Panc1 (cell line): ENCODE data around the gene CDC14B. TPM values are rescaled to one million over a fixed set of nuclear protein-coding genes. Genes with fewer than 3 reads are reported as not detected.

ENCODE experiments used
- ATAC-seq: fragments of 200-7000 bp; cut with Tn5 transposase; 2 replicates; pipeline ENCODE4 v1.9.1; 2020; ENCODE audit warnings: mild to moderate bottlenecking, moderate library complexity
- BruUV-seq: library from RNA; stranded (reverse); fragments of 400-500 nt; replicated peaks from 2 replicates; lab custom pipeline; 2021; lab: Mats Ljungman, UMichigan
- CTCF ChIA-PET: fragments of 300-600 bp; sonication (Branson Sonifier 250); formaldehyde crosslinking; loops from one replicate; lab custom pipeline; 2022; ENCODE audit warnings: antibody characterized with exemption; lab: Charles Lee
- POLR2A ChIA-PET: fragments of 300-600 bp; sonication (Branson Sonifier 250); formaldehyde crosslinking; loops from one replicate; lab custom pipeline; 2022; ENCODE audit warnings: antibody characterized with exemption; lab: Charles Lee
- DNase-seq: peaks from one replicate; pipeline ENCODE4 v3.0.0-alpha.2; 2010; ENCODE audit warnings: low read depth, low spot score
- H3K27ac ChIP-seq: 2 replicates; pipeline ENCODE4 v1.5.1; 2011; ENCODE audit warnings: mild to moderate bottlenecking, low read length, inconsistent platforms
- H3K27me3 ChIP-seq: fragments of 200-500 bp; sonication (Bioruptor generic); 2 replicates; pipeline ENCODE4 v1.6.0; 2014; ENCODE audit warnings: low read length, inconsistent platforms; ENCODE audit not compliant: control insufficient read depth, insufficient read depth
- H3K36me3 ChIP-seq: fragments of 200-500 bp; sonication (Bioruptor generic); 2 replicates; pipeline ENCODE4 v1.5.1; 2014; ENCODE audit warnings: inconsistent platforms, mild to moderate bottlenecking, low read length, moderate library complexity; ENCODE audit not compliant: control insufficient read depth, insufficient read depth
- H3K4me1 ChIP-seq: 2 replicates; pipeline ENCODE4 v1.5.1; 2011; ENCODE audit warnings: inconsistent platforms, mild to moderate bottlenecking, low read length, moderate library complexity; ENCODE audit not compliant: control insufficient read depth, insufficient read depth
- H3K4me3 ChIP-seq, 2 experiments: 2 replicates each; pipeline ENCODE4 v1.5.1; 2011 to 2012; ENCODE audit warnings: low read depth in 2 of 2, low read length in 2 of 2, mild to moderate bottlenecking in 2 of 2, inconsistent platforms in 1 of 2, moderate library complexity in 1 of 2
- H3K9me3 ChIP-seq: fragments of 200-500 bp; sonication (Bioruptor generic); 2 replicates; pipeline ENCODE4 v1.5.1; 2014; ENCODE audit warnings: low read depth, mild to moderate bottlenecking, inconsistent platforms, low read length, moderate library complexity; ENCODE audit not compliant: control insufficient read depth, insufficient read depth
- POLR2AphosphoS5 ChIP-seq: IDR thresholded peaks from 2 replicates; pipeline ENCODE4 v1.6.1; 2012; ENCODE audit warnings: mild to moderate bottlenecking, low read depth, low read length, moderate library complexity
- SIN3A ChIP-seq: IDR thresholded peaks from 2 replicates; pipeline ENCODE4 v1.6.1; 2012; ENCODE audit warnings: low read depth, mild to moderate bottlenecking, low read length, moderate library complexity, borderline replicate concordance; ENCODE audit not compliant: insufficient read depth
- TCF7L2 ChIP-seq: IDR thresholded peaks from 2 replicates; pipeline ENCODE4 v1.6.1; 2011; ENCODE audit warnings: mild to moderate bottlenecking, low read depth, low read length, inconsistent platforms
- in situ Hi-C: cut with HindIII; loops from 2 replicates; pipeline ENCODE4 v1.10.0; 2016; ENCODE audit warnings: low sequenced_read_pairs, low pct_unique_long_range_greater_than_20kb
- intact Hi-C: fragments of 100-400 bp; cut with micrococcal nuclease; formaldehyde crosslinking; loops from one replicate; pipeline ENCODE4 v1.10.0; 2022; ENCODE audit not compliant: unreplicated experiment
- total RNA-seq: library from RNA; stranded (reverse); gene quantifications from one replicate; pipeline ENCODE4 v1.2.1, GENCODE V29; 2021; ENCODE audit not compliant: unreplicated experiment
- TF ChIP-seq, protein P1 (sequence below): fragments of 450-650 bp; IDR thresholded peaks from 2 replicates; pipeline ENCODE4 v1.5.1; 2017; ENCODE audit warnings: mild to moderate bottlenecking
- TF ChIP-seq, protein P2 (sequence below), 2 experiments: IDR thresholded peaks; 2 replicates each; pipeline ENCODE4 v1.6.1; 2011 to 2012; ENCODE audit warnings: low read depth in 2 of 2, control low read depth in 1 of 2, low read length in 1 of 2, mild to moderate bottlenecking in 1 of 2, moderate library complexity in 1 of 2; ENCODE audit not compliant: insufficient read depth in 1 of 2

CDC14B gene
- total RNA-seq, 1 experiment from 2014 or later = 11.8 TPM

DNA sequence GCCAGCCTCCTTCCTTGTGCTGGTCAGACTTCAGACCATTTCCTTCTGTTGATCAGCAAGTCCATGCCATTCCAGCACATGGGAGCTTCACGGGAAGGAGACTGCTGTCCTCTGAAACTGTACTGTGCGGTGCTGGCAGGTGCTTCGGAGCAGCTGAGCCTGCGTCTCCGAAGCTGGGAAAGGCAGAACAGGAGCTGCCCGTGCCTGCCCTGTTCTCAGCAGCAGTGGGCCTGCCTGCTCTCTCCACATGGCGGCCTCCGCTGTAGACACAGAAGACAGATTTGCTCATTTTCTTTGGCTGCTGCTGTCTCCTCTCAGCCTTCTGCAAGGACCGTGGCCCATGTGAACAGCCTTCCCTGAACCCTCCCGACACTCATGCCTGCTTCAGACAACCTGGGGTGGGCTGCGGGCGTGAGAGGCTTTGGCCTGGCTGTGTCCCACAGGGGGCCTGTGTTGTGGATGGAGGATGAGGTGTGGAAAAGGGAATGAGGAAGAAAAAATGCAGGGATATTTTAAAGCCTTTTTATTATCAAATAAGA lies 126.6 kb downstream of the CDC14B start:
- peaks cover 7% of the 10 kb centered on the region; the same call in 1 of the 2 replicates for H3K36me3 ChIP-seq
- POLR2A ChIA-PET = no interaction called here

DNA sequence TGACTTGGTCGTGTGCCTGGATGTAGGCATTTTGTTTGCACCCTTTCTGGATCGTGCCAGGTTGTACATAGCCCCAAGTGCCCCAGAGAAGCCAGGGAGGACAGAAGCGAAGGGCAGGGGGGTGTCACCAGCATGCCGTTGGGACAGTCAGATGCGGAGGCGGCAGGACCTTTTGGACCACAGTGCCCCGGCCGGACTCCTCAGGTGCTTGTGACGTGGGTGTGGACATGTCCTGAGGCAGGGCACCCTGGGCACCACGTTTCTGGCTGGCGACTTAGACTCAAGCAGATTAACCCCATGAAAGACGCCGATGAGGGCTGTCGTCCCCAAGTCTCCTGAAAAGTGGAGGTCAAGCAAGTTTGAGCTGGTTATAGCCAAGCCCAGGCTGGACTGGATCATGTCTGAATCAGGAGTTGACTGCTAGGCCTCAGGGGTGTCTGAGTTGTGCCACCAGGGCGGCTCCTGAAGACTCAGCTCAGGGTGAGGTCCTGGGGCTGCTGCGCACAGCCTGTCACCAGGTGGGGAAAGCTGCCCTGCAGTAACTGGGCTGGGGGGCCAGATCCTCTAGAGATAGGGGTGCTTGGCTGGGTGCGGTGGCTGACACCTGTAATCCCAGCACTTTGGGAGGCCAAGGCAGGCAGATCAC lies 127.6 kb downstream of the CDC14B start:
- Histone ChIP-seq H3K9me3 (no peaks in the 10 kb centered on the region), H3K4me3 (no peak overlapping the region), H3K36me3 (peaks cover 11% of the 10 kb centered on the region), H3K27ac (no peak overlapping the region), H3K4me1 (no peaks in the 10 kb centered on the region), H3K27me3 (no peaks in the 10 kb centered on the region)
- DNase-seq (no peak), ATAC-seq (no peak)
- TF ChIP-seq POLR2AphosphoS5 = no peak
- TF ChIP-seq, protein P1, sequence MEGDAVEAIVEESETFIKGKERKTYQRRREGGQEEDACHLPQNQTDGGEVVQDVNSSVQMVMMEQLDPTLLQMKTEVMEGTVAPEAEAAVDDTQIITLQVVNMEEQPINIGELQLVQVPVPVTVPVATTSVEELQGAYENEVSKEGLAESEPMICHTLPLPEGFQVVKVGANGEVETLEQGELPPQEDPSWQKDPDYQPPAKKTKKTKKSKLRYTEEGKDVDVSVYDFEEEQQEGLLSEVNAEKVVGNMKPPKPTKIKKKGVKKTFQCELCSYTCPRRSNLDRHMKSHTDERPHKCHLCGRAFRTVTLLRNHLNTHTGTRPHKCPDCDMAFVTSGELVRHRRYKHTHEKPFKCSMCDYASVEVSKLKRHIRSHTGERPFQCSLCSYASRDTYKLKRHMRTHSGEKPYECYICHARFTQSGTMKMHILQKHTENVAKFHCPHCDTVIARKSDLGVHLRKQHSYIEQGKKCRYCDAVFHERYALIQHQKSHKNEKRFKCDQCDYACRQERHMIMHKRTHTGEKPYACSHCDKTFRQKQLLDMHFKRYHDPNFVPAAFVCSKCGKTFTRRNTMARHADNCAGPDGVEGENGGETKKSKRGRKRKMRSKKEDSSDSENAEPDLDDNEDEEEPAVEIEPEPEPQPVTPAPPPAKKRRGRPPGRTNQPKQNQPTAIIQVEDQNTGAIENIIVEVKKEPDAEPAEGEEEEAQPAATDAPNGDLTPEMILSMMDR = no peak
- TF ChIP-seq, protein P2, sequence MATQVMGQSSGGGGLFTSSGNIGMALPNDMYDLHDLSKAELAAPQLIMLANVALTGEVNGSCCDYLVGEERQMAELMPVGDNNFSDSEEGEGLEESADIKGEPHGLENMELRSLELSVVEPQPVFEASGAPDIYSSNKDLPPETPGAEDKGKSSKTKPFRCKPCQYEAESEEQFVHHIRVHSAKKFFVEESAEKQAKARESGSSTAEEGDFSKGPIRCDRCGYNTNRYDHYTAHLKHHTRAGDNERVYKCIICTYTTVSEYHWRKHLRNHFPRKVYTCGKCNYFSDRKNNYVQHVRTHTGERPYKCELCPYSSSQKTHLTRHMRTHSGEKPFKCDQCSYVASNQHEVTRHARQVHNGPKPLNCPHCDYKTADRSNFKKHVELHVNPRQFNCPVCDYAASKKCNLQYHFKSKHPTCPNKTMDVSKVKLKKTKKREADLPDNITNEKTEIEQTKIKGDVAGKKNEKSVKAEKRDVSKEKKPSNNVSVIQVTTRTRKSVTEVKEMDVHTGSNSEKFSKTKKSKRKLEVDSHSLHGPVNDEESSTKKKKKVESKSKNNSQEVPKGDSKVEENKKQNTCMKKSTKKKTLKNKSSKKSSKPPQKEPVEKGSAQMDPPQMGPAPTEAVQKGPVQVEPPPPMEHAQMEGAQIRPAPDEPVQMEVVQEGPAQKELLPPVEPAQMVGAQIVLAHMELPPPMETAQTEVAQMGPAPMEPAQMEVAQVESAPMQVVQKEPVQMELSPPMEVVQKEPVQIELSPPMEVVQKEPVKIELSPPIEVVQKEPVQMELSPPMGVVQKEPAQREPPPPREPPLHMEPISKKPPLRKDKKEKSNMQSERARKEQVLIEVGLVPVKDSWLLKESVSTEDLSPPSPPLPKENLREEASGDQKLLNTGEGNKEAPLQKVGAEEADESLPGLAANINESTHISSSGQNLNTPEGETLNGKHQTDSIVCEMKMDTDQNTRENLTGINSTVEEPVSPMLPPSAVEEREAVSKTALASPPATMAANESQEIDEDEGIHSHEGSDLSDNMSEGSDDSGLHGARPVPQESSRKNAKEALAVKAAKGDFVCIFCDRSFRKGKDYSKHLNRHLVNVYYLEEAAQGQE (IDR thresholded peaks at IDR 0.05; ENCODE audit: insufficient read depth in 1 of 2, low read depth in 2 of 2, low read length in 1 of 2) = no peak
- TF ChIP-seq SIN3A = no peak
- no peak for TF ChIP-seq TCF7L2
- CTCF ChIA-PET = no interaction called here
- intact Hi-C loops (no loop called here), in situ Hi-C loops (no loop called here)
- POLR2A ChIA-PET = interaction anchor here (0.5 kb wide), 1 partner anchor 14 kb away, joined by 3 read pairs; no protein-coding TSS in a partner anchor
- BruUV-seq = no TSS peak

More for the DNA sequence above, 126.6 kb downstream of the CDC14B start:
- no peaks in the 10 kb centered on the region for H3K4me1 ChIP-seq
- H3K27ac ChIP-seq = no peak overlapping the region
- H3K9me3 ChIP-seq = no peaks in the 10 kb centered on the region
- in situ Hi-C loops (no loop called here), intact Hi-C loops (no loop called here)
- BruUV-seq = no TSS peak
- TF ChIP-seq SIN3A (no peak), TCF7L2 (no peak), POLR2AphosphoS5 (no peak)
- TF ChIP-seq, protein P2 (IDR thresholded peaks at IDR 0.05; ENCODE audit: insufficient read depth in 1 of 2, low read depth in 2 of 2, low read length in 1 of 2) = no peak
- TF ChIP-seq, protein P1 = no peak
- CTCF ChIA-PET = no interaction called here
- no peaks in the 10 kb centered on the region for H3K27me3 ChIP-seq
- ATAC-seq (no peak), DNase-seq (no peak)
- H3K4me3 ChIP-seq = no peak overlapping the region
